SK-N-SH (cell line): ENCODE data around the gene CYTH4. TPM values are rescaled to one million over a fixed set of nuclear protein-coding genes. Genes with fewer than 3 reads are reported as not detected.
A peak's percentile ranks its signal among the peaks of the same experiment; 100 is the strongest.

Experiments used
- CTCF ChIA-PET: fragments of 300-600, 350-600 bp; formaldehyde crosslinking; extraction: SDS; loops from one replicate; lab custom pipeline; 2021; lab: Yijun Ruan, JAX
- POLR2A ChIA-PET: fragments of 350-600 bp; sonication (Branson Sonifier 250); formaldehyde crosslinking; extraction: SDS; loops from one replicate; lab custom pipeline; 2020; ENCODE audit warnings: antibody characterized with exemption, inconsistent platforms; lab: Yijun Ruan, JAX
- DNase-seq: peaks from one replicate; pipeline ENCODE4 v3.0.0; 2012
- H2AFZ ChIP-seq: fragments of 200-600 bp; sonication (generic); 2 replicates; pipeline ENCODE4 v1.8.1; 2016; ENCODE audit warnings: antibody characterized with exemption, mild to moderate bottlenecking, low read depth
- H3F3A ChIP-seq: fragments of 200-600 bp; sonication (generic); replicated peaks from 2 replicates; pipeline ENCODE3; 2016; ENCODE audit warnings: antibody characterized with exemption, mild to moderate bottlenecking; ENCODE audit not compliant: insufficient read depth
- H3K27ac ChIP-seq, 2 experiments: fragments of 200-500 bp in 1 of 2; fragments of 200-600 bp in 1 of 2; sonication (Bioruptor generic) in 1 of 2; sonication (generic), shearing (Covaris generic) in 1 of 2; 2 replicates each; pipeline versions ENCODE4 v1.5.1 to v1.6.1; 2014 to 2016; ENCODE audit warnings: low read depth in 2 of 2, inconsistent platforms in 1 of 2, low read length in 1 of 2, mild to moderate bottlenecking in 1 of 2, mixed read lengths in 1 of 2
- H3K27me3 ChIP-seq: fragments of 200-600 bp; sonication (generic), shearing (Covaris generic); 2 replicates; pipeline ENCODE4 v1.6.1; 2016; ENCODE audit warnings: mixed run types; ENCODE audit not compliant: insufficient read depth
- H3K36me3 ChIP-seq, 2 experiments: fragments of 200-500 bp in 1 of 2; fragments of 200-600 bp in 1 of 2; sonication (Bioruptor generic) in 1 of 2; sonication (generic) in 1 of 2; replicated peaks in 1 of 2; 2 replicates each; pipeline versions ENCODE3 to v1.5.1; 2014 to 2016; ENCODE audit warnings: low read length in 1 of 2, mild to moderate bottlenecking in 1 of 2; ENCODE audit not compliant: insufficient read depth in 2 of 2, control insufficient read depth in 1 of 2
- H3K4me1 ChIP-seq, 2 experiments: fragments of 200-500 bp in 1 of 2; fragments of 200-600 bp in 1 of 2; sonication (Bioruptor generic) in 1 of 2; sonication (generic), shearing (Covaris generic) in 1 of 2; 2 replicates each; pipeline versions ENCODE4 v1.5.1 to v1.6.1; 2014 to 2016; ENCODE audit warnings: low read depth in 1 of 2, low read length in 1 of 2, mixed run types in 1 of 2; ENCODE audit not compliant: insufficient read depth in 2 of 2, control insufficient read depth in 1 of 2
- H3K4me2 ChIP-seq: fragments of 200-600 bp; sonication (generic), shearing (Covaris generic); 2 replicates; pipeline ENCODE4 v1.6.1; 2017; ENCODE audit warnings: mixed run types
- H3K4me3 ChIP-seq, 2 experiments: fragments of 200-500 bp in 1 of 2; fragments of 200-600 bp in 1 of 2; sonication (Bioruptor generic) in 1 of 2; sonication (generic), shearing (Covaris generic) in 1 of 2; 2 replicates each; pipeline versions ENCODE4 v1.5.1 to v1.8.1; 2014 to 2016; ENCODE audit warnings: low read depth in 2 of 2, inconsistent platforms in 1 of 2, low read length in 1 of 2, mild to moderate bottlenecking in 1 of 2, mixed read lengths in 1 of 2, moderate library complexity in 1 of 2
- H3K79me2 ChIP-seq: fragments of 200-600 bp; sonication (generic); 2 replicates; pipeline ENCODE4 v1.8.1; 2017; ENCODE audit warnings: mild to moderate bottlenecking; ENCODE audit not compliant: insufficient read depth
- H3K9ac ChIP-seq: fragments of 200-600 bp; sonication (generic); 2 replicates; pipeline ENCODE4 v1.6.1; 2017; ENCODE audit warnings: mixed run types
- H3K9me2 ChIP-seq: fragments of 200-600 bp; sonication (generic); 2 replicates; pipeline ENCODE4 v1.6.1; 2017; ENCODE audit warnings: mixed run types
- H3K9me3 ChIP-seq: fragments of 200-600 bp; sonication (generic); 2 replicates; pipeline ENCODE4 v1.6.1; 2017; ENCODE audit warnings: mixed run types, mild to moderate bottlenecking, moderate library complexity
- H4K20me1 ChIP-seq: fragments of 200-600 bp; sonication (generic); 2 replicates; pipeline ENCODE4 v1.6.1; 2017; ENCODE audit warnings: mild to moderate bottlenecking, mixed run types; ENCODE audit not compliant: insufficient read depth
- EP300 ChIP-seq, 2 experiments: IDR thresholded peaks; 2 replicates each; pipeline versions ENCODE4 v1.4.0 to v1.6.1; 2012; ENCODE audit warnings: borderline replicate concordance in 1 of 2, low read depth in 1 of 2, low read length in 1 of 2
- FOSL2 ChIP-seq: IDR thresholded peaks from 2 replicates; pipeline ENCODE4 v1.4.0; 2012; ENCODE audit warnings: low read depth, mild to moderate bottlenecking, moderate library complexity, borderline replicate concordance
- FOXJ3 ChIP-seq: sonication (generic); formaldehyde crosslinking; IDR thresholded peaks from 2 replicates; pipeline ENCODE4 v1.5.1; 2020; ENCODE audit warnings: mild to moderate bottlenecking, missing genetic modification reagents
- FOXM1 ChIP-seq: IDR thresholded peaks from 2 replicates; pipeline ENCODE4 v1.4.0; 2012; ENCODE audit warnings: low read depth, mild to moderate bottlenecking
- GATA2 ChIP-seq: sonication (generic); formaldehyde crosslinking; IDR thresholded peaks from 2 replicates; pipeline ENCODE4 v1.5.0; 2020; ENCODE audit warnings: mild to moderate bottlenecking, missing genetic modification reagents
- IRF3 ChIP-seq: fragments of 150-350 bp; IDR thresholded peaks from 2 replicates; pipeline ENCODE4 v1.6.1; 2016; ENCODE audit warnings: mild to moderate bottlenecking, low read depth, low read length
- JUND ChIP-seq: IDR thresholded peaks from 2 replicates; pipeline ENCODE4 v1.4.0; 2012
- MAX ChIP-seq: IDR thresholded peaks from 2 replicates; pipeline ENCODE4 v1.4.0; 2012; ENCODE audit warnings: low read depth
- MEF2A ChIP-seq: IDR thresholded peaks from 2 replicates; pipeline ENCODE4 v1.4.0; 2012; ENCODE audit warnings: low read depth, borderline replicate concordance
- POLR2AphosphoS5 ChIP-seq: IDR thresholded peaks from 2 replicates; pipeline ENCODE4 v1.6.1; 2012; ENCODE audit warnings: low read depth, low read length
- RAD21 ChIP-seq: IDR thresholded peaks from 2 replicates; pipeline ENCODE4 v1.6.1; 2012; ENCODE audit warnings: mild to moderate bottlenecking, low read length
- RCOR1 ChIP-seq: fragments of 150-350 bp; IDR thresholded peaks from 2 replicates; pipeline ENCODE4 v1.6.1; 2017; ENCODE audit warnings: antibody characterized with exemption, low read length
- TAF1 ChIP-seq: IDR thresholded peaks from 2 replicates; pipeline ENCODE4 v1.6.1; 2012; ENCODE audit warnings: low read depth, mild to moderate bottlenecking, low read length, moderate library complexity, borderline replicate concordance
- TCF12 ChIP-seq: IDR thresholded peaks from 2 replicates; pipeline ENCODE4 v1.4.0; 2012
- USF1 ChIP-seq: IDR thresholded peaks from 2 replicates; pipeline ENCODE4 v1.4.0; 2012; ENCODE audit warnings: low read depth, borderline replicate concordance
- USF2 ChIP-seq: fragments of 150-350 bp; IDR thresholded peaks from 2 replicates; pipeline ENCODE4 v1.6.1; 2017; ENCODE audit warnings: antibody characterized with exemption, low read length, low read depth, borderline replicate concordance
- YY1 ChIP-seq: IDR thresholded peaks from 2 replicates; pipeline ENCODE4 v1.4.0; 2012; ENCODE audit warnings: low read depth, mild to moderate bottlenecking
- ZBTB33 ChIP-seq: IDR thresholded peaks from 2 replicates; pipeline ENCODE4 v1.4.0; 2012; ENCODE audit warnings: low read depth, borderline replicate concordance
- WGBS: methylation state at CpG from one replicate; pipeline ENCODE4 v1.1.6; 2017; ENCODE audit warnings: low lambda C conversion rate; 5-methylcytosine and 5-hydroxymethylcytosine counted together
- polyA plus RNA-seq, 3 experiments: library from polyadenylated mRNA; depleted of rRNA; stranded (reverse); fragments of >200 nt; gene quantifications; 2 replicates each; pipeline ENCODE4 v1.2.3, GENCODE V29; 2012

The CYTH4 gene
- polyA plus RNA-seq, 1 of the 3 experiments (the other 2 are of a cell fraction), result 0.07 TPM

- Histone ChIP-seq H3K27me3 (no peaks in the 10 kb centered on the region), H3F3A (peaks cover 34% of the 10 kb centered on the region), H3K4me2 (no peak overlapping the region), H4K20me1 (no peaks in the 10 kb centered on the region), H3K9me3 (no peaks in the 10 kb centered on the region), H3K27ac (no peak overlapping the region), H3K9me2 (no peaks in the 10 kb centered on the region), H3K4me1 (peaks cover 4 to 26% of the 10 kb centered on the region in 2 experiments; a peak in 3 of 4 replicates), H3K79me2 (no peaks in the 10 kb centered on the region)
- ChIA-PET POLR2A (no interaction called here), CTCF (no interaction called here)
- DNase-seq, result no peak
- TF ChIP-seq USF1, result no peak
- TF ChIP-seq RCOR1, result no peak
- no peak for TF ChIP-seq JUND
- TF ChIP-seq TAF1, result no peak
- no peak for TF ChIP-seq FOXM1
- no peak for TF ChIP-seq FOSL2
- no peak for TF ChIP-seq YY1
- TF ChIP-seq POLR2AphosphoS5, result no peak
- no peak for TF ChIP-seq USF2
- TF ChIP-seq EP300 (IDR thresholded peaks at IDR 0.05; ENCODE audit: borderline replicate concordance in 1 of 2, low read depth in 1 of 2, low read length in 1 of 2), result no peak
- TF ChIP-seq FOXJ3 (CRISPR knock-in tag), result no peak
- no peak for TF ChIP-seq RAD21
- TF ChIP-seq ZBTB33, result no peak
- TF ChIP-seq, all 33 proteins: peak for 0
- H3K36me3 ChIP-seq, result no peaks in the 10 kb centered on the region
- H3K9ac ChIP-seq, result no peak overlapping the region
- no peak overlapping the region for H3K4me3 ChIP-seq
- no peak overlapping the region for H2AFZ ChIP-seq
- WGBS, result 89% methylated on average over 7 of the region's 7 CpGs
These were observed 44.4 kb downstream of the CYTH4 start for GRCh38 chr22:37326726-37327125.

- Histone ChIP-seq H3K9me2 (no peaks in the 10 kb centered on the region), H3K27me3 (no peaks in the 10 kb centered on the region), H3K9ac (peak overlapping the region; percentile 44; the same call in 1 of the 2 replicates), H3K36me3 (no peaks in the 10 kb centered on the region), H3F3A (peaks cover 34% of the 10 kb centered on the region), H3K4me1 (peaks cover 4 to 26% of the 10 kb centered on the region in 2 experiments; a peak in 3 of 4 replicates), H3K4me3 (no peak overlapping the region), H4K20me1 (no peaks in the 10 kb centered on the region), H3K27ac (peak overlapping the region in 1 of 2 experiments; percentile 94; a peak in 2 of 4 replicates), H3K4me2 (peak overlapping the region; percentile 64), H3K79me2 (no peaks in the 10 kb centered on the region), H3K9me3 (no peaks in the 10 kb centered on the region), H2AFZ (no peak overlapping the region)
- DNase-seq, result no peak
- CTCF ChIA-PET, result interaction anchor here (0.6 kb wide), 1 partner anchor 13 kb away, joined by 3 read pairs; no protein-coding TSS in a partner anchor
- POLR2A ChIA-PET, result no interaction called here
- WGBS, result 17% methylated on average over 8 of the region's 8 CpGs
- 0 out of 2 replicates have a peak, but pooled peaks have one; percentile 56 for TF ChIP-seq ZBTB33
- peak; percentile 98 for TF ChIP-seq FOSL2
- TF ChIP-seq TCF12, result peak; percentile 89
- TF ChIP-seq USF1, result peak; percentile 17
- TF ChIP-seq GATA2 (CRISPR knock-in tag), result no peak
- TF ChIP-seq MEF2A, result peak; percentile 35; the same call in 1 of the 2 replicates
- no peak for TF ChIP-seq IRF3
- TF ChIP-seq EP300 (IDR thresholded peaks at IDR 0.05; ENCODE audit: borderline replicate concordance in 1 of 2, low read depth in 1 of 2, low read length in 1 of 2), result peak in 1 of 2 experiments; percentile 90; a peak in 2 of 4 replicates
- TF ChIP-seq MAX, result peak; percentile 76
- no peak for TF ChIP-seq RCOR1
- peak; percentile 45; the same call in 1 of the 2 replicates for TF ChIP-seq FOXM1
These were observed 45.7 kb downstream of the CYTH4 start for GRCh38 chr22:37328017-37328416.
